Measurements from ENCODE around the gene TMEM185A.
"Not testable (repeated sequence)": the region's sequence is repeated elsewhere in the genome, so short reads cannot be mapped to it uniquely, and the experiment has no call there.

GRCh38 chrX:149551245-149551938 is 80.2 kb downstream of the TMEM185A start:
- not testable (repeated sequence) for TF ChIP-seq CTCF (conservative IDR thresholded peaks at IDR 0.05 in 1 of 2, IDR thresholded peaks at IDR 0.05 in 1 of 2; ENCODE audit: low read depth in 1 of 2, low read length in 2 of 2); EZH2 (IDR thresholded peaks at IDR 0.05; ENCODE audit: low read length, missing control alignments)
